NCI-H510A (cell line): ENCODE data around the gene UST.
"Not testable (repeated sequence)": the region's sequence is repeated elsewhere in the genome, so short reads cannot be mapped to it uniquely, and the experiment has no call there.

Experiments used
- DNase-seq: peaks from one replicate; lab custom pipeline; 2025; lab: John Stamatoyannopoulos, UW

UST gene

DNA sequence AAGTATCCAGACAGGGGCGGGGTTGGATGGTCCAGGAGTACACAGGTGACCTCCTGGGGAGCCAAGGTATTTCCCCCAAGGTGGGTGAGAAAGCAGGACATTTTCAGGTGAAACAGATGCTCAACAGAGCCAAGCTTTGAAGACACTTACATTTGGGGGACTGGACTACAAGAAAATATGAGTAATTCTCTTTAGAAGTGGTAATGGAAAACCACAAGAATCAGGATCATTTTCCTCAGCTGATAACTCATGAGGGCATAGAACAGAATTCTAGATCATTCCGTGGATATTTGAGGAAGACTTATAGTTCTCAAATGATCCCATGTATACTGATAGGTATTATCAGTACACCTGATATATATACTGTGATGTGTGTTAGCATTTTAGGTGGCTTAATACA, 89.9 kb downstream of the UST start:
- DNase-seq, result no peak

DNA sequence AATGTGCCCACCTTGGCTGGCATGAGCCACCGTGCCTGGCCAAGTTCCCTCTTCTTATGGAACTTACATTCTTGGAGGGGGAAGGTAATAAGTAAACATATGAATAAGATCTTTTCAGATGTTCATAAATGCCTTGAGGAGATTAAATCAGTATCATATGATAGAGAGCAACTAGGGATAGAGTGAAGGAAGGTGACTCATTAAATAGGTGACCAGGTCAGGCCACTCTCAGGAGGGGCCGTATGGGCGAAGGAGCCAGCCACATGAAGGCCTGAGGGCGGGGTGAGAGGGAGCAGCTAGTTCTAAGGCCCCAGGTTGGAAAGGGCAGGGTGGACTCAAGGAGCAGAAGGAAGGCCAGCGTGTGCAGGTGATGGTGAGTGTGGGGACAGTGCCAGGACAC, 91.1 kb downstream of the UST start:
- no peak for DNase-seq

DNA sequence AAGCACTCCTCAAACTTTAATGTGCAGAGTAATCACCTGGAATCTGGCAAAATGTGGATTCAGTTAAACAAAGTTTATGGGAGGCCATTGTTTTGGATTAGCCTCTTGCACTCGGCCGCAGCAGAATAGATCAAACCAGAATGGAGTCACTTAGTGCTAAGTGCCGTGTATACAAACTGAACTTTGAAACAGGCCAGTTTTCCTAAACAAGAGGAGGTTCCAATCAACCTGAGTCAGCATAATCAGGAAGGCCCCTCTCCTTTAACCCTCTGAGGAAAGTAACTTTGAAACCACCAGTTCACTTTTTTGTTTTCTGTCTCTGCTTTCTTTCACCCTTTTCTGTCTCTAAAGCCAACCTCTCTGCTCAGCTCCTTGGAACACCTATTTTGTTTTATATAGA, 92.2 kb downstream of the UST start:
- no peak for DNase-seq

DNA sequence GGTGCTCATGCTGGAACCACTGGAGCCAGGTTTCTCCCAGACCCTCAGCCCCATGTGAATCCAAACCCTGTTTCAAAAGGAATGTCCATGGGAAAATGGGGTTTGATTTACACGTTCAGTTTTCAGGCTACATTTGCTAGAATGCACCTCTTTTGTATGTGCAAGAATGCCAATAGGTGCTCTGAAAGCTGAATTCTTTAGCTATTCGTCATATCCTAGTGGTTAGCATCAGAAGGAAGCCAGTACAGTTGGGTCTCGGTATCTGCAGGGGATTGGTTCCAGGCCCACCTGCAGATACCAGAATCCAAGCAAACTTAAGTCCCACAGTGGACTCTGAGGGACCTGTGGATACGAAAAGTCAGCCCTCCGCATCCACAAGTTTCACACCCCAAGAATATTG, 93.4 kb downstream of the UST start:
- no peak for DNase-seq

DNA sequence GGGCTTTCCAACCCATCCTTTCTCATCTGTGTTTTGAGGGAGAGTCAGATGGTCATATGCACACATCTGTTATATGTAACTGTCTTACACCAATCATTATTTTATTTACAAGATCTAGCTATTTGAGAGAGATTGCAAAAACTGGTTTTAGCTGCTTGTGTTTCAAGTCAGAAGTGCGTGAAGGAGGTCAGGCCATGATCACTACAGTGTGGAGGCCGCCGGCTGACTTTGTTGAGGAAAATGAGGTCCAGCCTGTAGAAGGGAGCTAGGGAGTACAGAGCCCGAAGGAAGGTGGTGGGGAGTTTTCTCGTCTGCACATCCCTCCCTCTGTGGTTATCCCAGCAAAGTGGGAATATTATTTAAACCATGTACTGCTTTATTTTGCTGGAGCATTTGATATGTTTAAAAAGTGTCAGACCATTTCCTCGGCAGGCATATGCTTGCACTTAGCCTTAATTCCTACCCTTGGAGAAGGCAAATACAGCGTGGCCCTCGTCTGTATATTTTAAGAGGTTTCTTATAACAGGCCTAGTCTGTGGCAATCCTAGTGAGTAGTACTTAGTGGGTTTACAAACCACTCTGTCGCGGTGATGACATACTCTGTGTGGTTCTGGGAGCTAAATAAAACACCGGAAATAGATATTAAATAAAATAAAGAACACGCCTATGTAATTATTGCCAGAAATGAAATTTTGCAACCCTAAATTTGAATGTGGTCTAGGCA, 95.6 kb downstream of the UST start:
- no peak for DNase-seq

DNA sequence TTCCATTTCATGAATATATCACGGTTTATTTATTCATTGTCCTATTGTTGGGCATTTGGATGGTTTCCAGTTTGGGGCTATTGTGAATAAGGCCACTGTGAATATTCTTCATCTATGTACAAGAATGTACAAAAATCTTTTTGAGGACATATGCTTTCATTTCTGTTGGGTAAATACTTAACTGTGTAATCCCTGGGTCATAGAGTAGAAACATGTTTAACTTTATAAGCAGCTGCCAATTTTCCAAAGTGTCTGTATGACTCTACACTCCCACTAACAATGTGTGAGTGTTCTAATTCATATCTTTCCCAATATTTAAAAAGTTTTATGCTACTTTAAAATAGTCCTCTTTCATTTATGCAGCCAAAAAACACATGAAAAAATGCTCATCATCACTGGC, 98.6 kb downstream of the UST start:
- no peak for DNase-seq

DNA sequence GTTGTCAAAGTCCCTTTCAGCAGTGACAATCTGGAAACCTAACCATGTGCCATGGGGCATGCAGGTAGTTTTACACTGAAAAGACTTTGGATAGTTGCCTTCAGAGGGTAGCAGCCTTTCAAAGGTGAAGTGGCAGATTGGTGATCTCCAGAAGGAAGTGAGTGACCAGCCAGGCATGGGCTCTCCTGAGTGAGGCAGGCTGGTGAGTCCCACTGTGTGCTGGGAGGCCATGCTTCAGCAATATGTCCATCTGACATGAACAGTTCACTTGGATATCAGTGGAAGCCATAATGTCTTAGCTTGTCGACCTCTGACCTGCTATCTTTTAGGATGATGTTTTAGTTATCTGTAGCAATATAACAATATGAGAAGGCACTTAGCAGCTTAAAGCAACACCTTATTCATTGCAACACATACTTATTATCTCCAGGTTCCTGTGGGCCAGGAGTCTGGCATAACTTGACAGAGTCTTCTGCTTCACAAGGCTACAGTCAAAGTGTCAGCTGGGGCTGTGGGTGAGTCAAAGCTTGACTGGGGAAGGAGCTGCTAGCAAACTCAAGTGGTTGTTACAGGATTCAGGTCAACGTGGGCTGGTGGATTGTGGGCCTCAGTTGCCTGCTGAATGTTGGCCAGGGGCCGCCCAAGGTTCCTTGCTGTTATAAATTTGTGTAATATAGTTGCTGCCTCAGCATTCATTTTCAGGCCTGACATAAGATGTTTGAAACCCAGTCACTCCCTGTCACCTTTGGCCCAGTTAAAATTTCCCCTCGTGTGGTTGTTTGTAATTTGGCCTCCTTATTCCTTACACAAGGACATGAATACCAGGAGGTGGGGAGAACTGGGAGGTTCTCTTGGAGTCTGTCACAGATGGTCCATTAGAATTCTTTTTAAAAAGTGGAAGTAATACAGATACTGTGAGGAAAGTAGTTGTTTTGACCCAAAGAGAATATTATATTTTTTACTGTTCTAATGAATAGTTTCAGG, 100.2 kb downstream of the UST start:
- no peak for DNase-seq

DNA sequence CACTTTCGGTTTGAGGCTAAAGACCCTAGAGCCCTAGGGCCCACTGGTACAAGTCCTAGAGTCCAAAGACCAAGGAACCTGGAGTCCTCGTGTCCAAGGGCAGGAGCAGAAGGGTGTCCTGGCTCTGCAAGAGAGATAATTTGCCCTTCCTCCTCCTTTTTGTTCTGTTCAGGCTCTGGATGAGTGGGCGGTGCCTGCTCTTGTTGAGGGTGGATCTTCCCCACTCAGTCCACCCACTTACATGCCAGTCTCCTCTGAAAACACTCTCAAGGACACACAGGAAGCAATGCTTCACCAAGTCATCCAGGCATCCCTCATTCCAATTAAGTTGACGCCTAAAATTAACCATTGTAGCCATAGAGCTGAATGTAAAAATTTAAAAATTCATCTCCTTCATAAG, 102.1 kb downstream of the UST start:
- DNase-seq, result no peak

DNA sequence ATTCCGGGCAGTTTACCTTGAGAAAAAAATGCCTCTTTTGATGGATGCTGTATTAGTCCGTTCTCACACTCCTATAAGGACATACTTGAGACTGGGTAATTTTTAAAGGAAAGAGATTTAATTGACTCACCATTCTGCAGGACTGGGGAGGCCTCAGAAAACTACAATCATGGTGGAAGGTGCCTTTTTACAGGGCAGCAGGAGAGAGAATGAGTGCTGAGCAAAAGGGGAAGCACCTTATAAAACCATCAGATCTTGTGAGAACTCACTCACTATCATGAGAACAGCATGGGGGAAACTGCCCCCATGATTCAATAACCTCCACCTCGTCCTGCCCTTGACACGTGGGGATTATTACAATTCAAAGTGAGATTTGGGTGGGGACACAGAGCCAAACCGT, 102.6 kb downstream of the UST start:
- not testable (repeated sequence) for DNase-seq

DNA sequence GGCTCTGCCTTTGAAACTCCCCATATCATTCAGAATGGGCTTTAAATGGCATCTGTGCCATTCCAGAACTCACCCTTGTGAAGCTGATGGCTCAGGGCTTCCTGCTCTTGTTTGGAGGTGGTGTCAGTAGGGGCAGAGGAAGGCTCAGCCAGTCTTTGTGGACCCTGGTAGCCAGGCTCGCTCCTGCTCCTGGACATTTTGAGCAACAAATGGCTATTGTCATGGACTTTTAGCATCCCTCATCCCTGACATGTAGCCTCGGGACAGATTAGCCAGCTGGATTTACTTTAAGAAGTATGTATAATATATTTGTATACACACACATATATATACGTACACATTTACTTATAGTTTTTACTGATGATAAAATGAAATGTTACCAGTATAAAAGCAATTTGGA, 104.1 kb downstream of the UST start:
- DNase-seq, result no peak

DNA sequence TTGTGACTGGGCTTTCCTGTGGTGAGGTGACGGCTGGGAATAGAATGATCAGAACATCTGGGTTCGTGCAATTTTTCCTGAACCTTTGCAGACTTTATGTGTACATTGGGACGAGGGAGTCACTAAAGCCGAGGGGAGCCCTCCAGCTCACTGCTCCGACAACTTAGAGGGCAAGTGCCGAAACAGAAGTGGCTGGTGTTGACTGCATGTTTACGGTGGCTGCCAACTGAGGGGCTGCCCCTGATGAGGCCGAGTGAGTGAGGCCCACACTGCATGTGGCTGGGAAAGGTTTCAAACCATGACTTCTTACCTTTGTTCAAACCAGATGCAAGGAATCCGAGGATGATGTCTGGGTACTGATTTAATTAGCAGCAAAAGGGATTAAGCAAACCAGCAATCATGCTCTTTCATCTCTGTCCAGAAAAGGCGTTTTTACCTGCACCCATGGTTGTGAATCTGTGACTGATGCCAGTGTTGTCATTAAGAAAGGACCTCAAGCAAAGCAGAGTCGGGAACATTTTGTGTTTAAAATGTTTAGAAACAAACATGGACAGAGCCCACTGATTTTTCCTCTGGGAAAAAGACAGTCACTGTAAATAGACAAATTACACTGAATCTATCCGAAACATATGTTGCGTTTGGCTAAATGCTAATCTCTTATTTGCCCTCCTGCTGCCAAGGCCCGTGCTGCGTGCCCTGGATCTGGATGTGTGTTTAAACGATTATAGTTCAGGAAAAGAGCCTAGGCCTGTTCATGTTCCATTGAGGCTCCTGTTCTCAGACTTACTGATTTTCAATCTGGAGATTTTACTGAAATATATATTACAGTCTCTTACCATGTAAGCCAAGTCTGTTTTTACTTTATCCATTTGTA, 105.1 kb downstream of the UST start:
- no peak for DNase-seq

DNA sequence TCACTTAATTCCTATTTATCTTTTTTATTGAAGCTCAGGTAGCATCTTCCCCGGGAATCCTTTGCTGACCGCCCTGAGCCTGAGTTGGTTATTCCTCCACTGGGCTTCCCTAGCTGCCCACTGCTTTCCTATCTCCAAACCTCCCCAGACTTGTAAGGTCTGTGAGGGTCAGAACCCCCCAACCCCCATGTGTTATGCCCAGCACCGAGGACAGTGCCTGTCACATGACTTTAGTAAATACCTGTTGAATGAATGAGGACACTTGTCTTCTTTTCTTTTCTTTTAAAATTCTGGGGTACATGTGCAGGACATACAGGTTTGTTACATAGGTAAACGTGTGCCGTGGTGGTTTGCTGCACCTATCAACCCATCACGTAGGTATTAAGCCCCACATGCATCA, 105.9 kb downstream of the UST start:
- no peak for DNase-seq

DNA sequence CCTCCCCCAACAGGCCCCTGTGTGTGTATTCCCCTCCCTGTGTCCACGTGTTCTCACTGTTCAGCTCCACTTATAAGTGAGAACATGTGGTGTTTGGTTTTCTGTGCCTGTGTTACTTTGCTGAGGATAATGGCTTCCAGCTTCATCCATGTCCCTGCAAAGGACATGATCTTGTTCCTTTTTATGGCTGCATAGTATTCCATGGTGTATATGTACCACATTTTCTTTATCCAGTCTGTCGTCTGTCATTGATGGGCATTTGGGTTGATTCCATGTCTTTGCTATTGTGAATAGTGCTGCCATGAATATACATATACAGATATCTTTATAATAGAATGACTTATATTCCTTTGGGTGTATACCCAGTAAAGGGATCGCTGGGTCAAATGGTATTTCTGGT, 106.3 kb downstream of the UST start:
- not testable (repeated sequence) for DNase-seq

DNA sequence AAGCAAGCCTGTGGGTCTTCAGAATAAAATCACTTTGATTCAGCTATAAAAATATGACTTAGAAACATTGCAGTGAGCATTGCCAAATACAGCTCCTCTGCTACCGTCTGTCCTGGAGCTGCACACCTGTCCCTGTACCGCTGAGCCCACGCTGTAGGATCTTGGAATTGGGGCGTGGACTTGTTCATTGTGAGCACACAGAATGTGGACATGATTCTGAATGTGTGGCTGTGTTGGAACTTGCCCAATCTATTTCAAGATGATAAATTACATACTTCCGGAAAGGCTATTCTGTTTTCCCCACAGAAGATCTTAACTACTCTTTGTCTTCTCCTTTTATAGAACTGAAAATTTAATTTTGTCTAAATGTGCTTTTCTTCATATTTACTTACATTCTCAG, 107.3 kb downstream of the UST start:
- no peak for DNase-seq

DNA sequence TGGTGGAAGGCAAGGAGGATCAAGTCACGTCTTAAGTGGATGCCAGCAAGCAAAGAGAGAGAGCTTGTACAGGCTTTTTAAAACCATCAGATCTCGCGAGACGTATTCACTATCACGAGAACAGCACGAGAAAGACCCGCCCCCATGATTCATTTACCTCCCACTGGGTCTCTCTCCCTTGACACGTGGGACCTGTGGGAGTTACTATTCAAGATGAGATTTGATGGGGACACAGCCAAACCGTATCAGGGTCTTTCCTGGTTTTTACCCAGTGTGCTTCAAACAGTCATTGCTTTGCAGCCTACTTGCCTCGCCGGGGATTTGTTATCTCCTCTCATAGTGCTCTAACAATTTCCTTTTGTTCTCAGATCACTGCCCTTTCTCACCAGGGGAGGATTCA, 108.2 kb downstream of the UST start:
- DNase-seq, result no peak

DNA sequence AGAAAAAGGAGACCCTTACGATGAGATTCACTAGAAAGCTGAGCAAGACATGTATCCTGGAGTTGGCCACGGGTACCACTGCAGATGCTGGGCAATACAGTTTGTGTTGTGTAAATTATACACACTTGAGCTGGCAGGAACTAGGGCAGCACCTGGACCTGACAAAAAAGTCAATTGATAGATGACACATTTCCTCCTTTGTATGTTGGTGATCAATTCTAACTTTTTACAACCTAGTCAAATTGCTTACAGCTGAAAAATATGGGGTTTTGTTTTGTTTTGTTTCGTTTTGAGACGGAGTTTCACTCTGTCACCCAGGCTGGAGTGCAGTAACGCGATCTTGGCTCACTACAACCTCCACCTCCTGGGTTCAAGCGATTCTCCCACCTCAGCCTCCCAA, 108.9 kb downstream of the UST start:
- DNase-seq, result no peak

DNA sequence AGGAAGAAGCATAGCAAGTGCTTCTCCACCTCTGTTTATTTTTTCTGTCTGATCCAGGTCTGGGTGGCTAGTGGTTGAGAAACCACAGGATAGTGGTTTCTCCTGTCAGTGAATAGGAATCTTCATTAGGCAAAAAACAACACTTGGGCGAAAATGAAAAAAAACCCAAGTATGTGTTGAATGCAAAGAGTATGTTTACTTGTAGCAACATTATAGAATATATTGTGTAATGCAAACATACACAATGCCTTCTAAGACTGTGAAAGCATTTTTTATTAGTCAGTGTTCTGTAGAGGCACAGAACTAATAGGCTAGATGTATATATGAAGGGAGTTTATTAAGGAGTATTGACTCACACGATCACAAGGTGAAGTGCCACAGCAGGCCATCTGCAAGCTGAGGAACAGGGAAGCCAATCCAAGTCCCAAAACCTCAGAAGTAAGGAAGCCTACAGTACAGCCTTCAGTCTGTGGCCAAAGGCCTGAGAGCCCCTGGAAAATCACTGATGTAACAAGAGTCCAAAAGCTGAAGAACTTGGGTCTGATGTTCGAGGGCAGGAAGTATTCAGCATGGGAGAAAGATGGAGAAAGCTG, 111.1 kb downstream of the UST start:
- no peak for DNase-seq

DNA sequence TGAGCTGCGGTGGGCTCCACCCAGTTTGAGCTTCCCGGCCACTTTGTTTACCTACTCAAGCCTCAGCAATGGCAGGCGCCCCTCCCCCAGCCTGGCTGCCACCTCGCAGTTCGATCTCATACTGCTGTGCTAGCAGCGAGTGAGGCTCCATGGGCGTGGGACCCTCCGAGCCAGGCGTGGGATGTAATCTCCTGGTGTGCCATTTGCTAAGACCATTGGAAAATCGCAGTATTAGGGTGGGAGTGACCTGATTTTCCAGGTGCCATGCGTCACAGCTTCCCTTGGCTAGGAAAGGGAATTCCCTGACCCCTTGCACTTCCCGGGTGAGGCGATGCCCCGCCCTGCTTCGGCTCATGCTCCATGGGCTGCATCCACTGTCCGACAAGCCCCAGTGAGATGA, 117.3 kb downstream of the UST start:
- not testable (repeated sequence) for DNase-seq

DNA sequence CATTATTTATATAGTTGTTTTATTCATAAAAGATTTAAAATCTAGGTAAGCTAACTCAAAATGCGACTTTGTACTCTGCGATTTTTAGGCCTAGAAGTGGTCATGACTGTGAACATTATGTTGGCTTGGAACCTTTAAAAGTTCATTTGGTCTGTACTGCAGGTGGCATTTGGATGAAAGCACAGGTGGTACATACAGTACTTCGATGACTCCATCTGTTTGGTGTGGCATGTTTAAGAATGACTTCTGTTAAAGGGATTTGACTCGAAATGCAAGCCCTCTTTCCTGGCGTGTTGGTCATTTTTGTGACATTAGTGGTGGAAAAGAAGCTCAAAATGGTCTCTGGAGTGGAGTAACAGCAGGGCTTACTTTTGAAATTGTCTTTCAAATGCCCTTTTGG, 118.1 kb downstream of the UST start:
- DNase-seq, result no peak

DNA sequence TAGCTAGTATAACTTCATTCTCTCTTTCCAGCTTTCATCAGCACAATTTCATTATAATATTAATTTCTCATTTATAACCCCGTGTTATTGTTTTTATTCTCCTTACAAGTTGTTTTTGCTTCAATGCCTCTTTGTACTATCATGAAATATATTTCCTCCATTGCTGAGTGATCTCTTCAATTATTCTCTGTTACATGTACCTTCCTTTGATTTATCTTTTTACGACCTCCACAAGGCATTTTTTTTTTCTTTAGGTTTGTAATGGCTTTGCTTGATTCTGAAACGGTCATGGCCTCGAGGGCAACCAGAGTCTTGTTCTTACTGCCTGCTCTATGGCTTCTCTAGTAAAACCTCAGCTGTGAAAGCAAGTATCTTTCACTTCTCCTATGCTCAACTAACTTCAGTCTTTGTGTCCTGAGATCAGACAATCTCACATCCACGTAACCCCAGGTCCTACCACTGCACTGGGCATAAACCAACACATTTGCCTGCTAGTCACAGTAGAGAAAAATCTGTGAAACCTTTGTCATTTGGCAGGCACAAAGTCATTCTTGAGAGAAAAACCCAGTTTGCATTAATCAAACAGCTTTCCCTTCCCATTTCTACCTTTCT, 119.9 kb downstream of the UST start:
- DNase-seq, result no peak

DNA sequence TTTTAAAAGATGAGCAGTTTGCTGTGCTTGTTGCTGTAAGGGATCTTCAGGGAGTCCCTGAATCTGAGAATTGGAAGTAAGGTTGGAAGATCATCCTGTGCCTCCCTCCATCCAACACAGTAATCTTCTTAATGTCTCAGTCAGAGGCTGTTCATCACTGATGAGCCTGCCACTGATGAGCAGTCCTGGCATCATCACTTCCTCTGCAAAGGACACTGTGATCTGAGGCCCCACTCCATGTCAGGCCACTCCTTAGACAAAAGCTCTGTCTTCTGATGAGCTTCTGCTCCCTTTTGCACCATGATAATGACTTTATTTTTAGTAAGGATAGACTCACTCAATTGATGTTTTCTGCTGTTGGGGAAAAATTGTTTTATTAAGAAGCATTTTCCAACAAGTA, 121.0 kb downstream of the UST start:
- no peak for DNase-seq

DNA sequence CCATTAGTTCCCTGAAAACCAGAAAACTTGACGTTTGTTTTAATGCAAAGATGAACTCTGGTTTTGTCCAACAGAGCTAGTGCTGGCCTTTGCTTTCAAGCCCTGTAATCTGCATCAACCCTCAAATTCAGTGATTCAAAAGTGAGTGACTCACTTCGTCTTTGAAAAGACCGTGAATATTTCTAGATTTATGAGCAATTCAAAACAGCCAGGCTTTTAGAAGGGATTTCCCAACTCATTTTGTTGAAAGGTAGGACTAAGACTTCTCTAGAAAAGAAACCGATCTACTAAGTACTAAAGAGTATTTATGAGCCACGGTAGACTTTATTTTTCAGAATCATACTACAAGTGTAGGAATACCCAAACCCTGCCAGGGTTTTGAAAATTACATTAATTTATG, 121.5 kb downstream of the UST start:
- DNase-seq, result no peak
